Naive B cell (primary cell): Measurements from ENCODE around the gene PATL2. TPM values are rescaled to one million over a fixed set of nuclear protein-coding genes. Genes with fewer than 3 reads are reported as not detected.
"Not testable (repeated sequence)": the region's sequence is repeated elsewhere in the genome, so short reads cannot be mapped to it uniquely, and the experiment has no call there.

ENCODE experiments used
- ATAC-seq, 2 donors: fragments of 150-1000 bp; cut with Tn5 transposase; 2 replicates each; pipeline ENCODE4 v1.10.0; 2021; ENCODE audit warnings: low read depth in 2 of 2, mild to moderate bottlenecking in 2 of 2, moderate library complexity in 2 of 2
- DNase-seq: peaks from one replicate; pipeline ENCODE4 v3.0.0; 2022
- H3K27ac Mint-ChIP-seq, 6 donors: one replicate each; pipeline ENCODE4 v1.8.0; 2020 to 2022; ENCODE audit warnings: mild to moderate bottlenecking in 6 of 6, mixed read lengths in 6 of 6, moderate library complexity in 5 of 6, inconsistent platforms in 2 of 6
- H3K27me3 Mint-ChIP-seq, 3 donors: one replicate each; pipeline ENCODE4 v1.8.0; 2021 to 2022; ENCODE audit warnings: mixed read lengths in 3 of 3, mild to moderate bottlenecking in 1 of 3
- H3K36me3 Mint-ChIP-seq, 2 donors: one replicate each; pipeline ENCODE4 v1.8.0; 2020 to 2022; ENCODE audit warnings: mixed read lengths in 2 of 2, inconsistent platforms in 1 of 2, mild to moderate bottlenecking in 1 of 2
- H3K4me1 Mint-ChIP-seq, 3 donors: one replicate each; pipeline ENCODE4 v1.8.0; 2020 to 2022; ENCODE audit warnings: mixed read lengths in 3 of 3, inconsistent platforms in 1 of 3, mild to moderate bottlenecking in 1 of 3, moderate library complexity in 1 of 3
- H3K4me3 Mint-ChIP-seq, 8 donors: one replicate each; pipeline ENCODE4 v1.8.0; 2020 to 2022; ENCODE audit warnings: mild to moderate bottlenecking in 8 of 8, mixed read lengths in 8 of 8, moderate library complexity in 8 of 8, inconsistent platforms in 2 of 8
- H3K9me3 Mint-ChIP-seq, 7 donors: one replicate each; pipeline ENCODE4 v1.8.0; 2020 to 2022; ENCODE audit warnings: mixed read lengths in 7 of 7, mild to moderate bottlenecking in 5 of 7, inconsistent platforms in 2 of 7, moderate library complexity in 1 of 7
- polyA plus RNA-seq, 6 donors: library from polyadenylated mRNA; unstranded; fragments of 300-500 nt; fragmentation: Illumina TruSeq; gene quantifications; one replicate each; pipeline ENCODE4 v1.2.3, GENCODE V29; 2021; ENCODE audit warnings: low read depth in 6 of 6

PATL2 gene
- polyA plus RNA-seq, 6 donors from 2014 or later, result 9.3 to 28.6 (median 20.2) TPM

DNA sequence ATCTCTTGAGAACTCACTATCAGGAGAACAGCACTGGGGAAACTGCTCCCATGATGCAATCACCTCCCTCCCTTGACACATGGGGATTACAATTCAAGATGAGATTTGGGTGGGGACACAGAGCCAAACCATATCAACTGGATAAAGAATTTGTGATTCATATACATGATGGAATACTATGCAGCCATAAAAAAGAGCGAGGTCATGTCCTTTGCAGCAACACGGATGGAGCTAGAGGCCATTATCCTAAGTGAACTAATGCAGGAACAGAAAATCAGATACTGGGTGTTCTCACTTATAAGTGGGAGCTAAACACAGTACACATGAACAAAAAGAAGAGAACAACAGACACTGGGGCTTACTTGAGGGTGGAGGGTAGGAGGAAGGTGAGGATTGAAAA is 64.7 kb downstream of the PATL2 start:
- Mint-ChIP-seq H3K9me3 (peaks cover 0 to 8% (median 3%) of the 10 kb centered on the region in 7 donors), H3K4me1 (peaks cover 33 to 51% (median 37%) of the 10 kb centered on the region in 3 donors), H3K27ac (peak overlapping the region in 3 of 6 donors; percentile 7 to 77 (median 22)), H3K36me3 (peaks cover 40 to 41% of the 10 kb centered on the region in 2 donors), H3K4me3 (no peak overlapping the region), H3K27me3 (no peaks in the 10 kb centered on the region)
- ATAC-seq (no peak), DNase-seq (no peak)

DNA sequence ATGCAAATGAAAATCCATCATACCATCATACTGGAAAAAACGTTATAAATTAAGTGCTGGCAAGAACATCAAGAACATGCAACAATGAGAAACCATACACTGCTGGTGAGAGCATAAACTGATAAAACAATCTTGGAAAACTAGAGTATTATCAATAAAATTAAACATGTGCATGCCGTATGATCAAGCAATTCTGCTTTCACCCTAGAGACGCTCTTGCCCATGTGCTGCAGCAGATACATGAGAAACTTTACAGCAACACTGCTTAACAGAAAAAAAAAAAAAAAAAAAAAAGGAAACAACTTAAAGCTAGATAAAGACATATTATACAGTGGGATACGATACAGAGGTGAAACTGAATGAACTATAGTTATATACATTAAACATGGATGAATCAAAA is 69.5 kb downstream of the PATL2 start:
- peak overlapping the region in 1 of 8 donors; percentile 15 for H3K4me3 Mint-ChIP-seq
- DNase-seq, result no peak
- no peaks in the 10 kb centered on the region for H3K27me3 Mint-ChIP-seq
- peaks cover 30 to 43% (median 39%) of the 10 kb centered on the region in 3 donors for H3K4me1 Mint-ChIP-seq
- ATAC-seq, result no peak
- peaks cover 29 to 32% of the 10 kb centered on the region in 2 donors for H3K36me3 Mint-ChIP-seq
- H3K27ac Mint-ChIP-seq, result peak overlapping the region in 5 of 6 donors; percentile 32 to 86 (median 78)
- H3K9me3 Mint-ChIP-seq, result peaks cover 0 to 7% (median 3%) of the 10 kb centered on the region in 7 donors

DNA sequence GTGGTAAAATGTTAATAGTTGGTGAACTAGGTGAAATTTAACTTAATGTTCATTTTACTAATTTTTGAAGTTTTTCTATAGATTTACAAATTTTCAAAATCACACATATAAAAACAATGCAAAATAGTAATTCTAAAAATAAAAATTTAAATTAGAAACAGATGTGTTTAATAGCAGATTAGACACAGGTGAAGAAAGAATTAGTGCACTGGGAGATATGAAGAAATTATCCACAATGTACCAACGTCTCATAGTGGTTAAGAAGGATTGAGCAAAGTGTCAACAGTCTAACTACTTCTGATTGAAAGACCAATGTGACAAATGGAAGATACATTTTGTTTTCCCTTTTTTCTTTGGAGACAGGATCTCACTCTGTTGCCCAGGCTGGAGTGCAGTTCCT is 74.1 kb downstream of the PATL2 start:
- no peak for DNase-seq
- H3K27me3 Mint-ChIP-seq, result no peaks in the 10 kb centered on the region
- peaks cover 4 to 17% (median 8%) of the 10 kb centered on the region in 3 donors for H3K4me1 Mint-ChIP-seq
- ATAC-seq, result no peak
- no peaks in the 10 kb centered on the region for H3K9me3 Mint-ChIP-seq
- no peak overlapping the region for H3K4me3 Mint-ChIP-seq
- H3K36me3 Mint-ChIP-seq, result peaks cover 7 to 16% of the 10 kb centered on the region in 2 donors
- H3K27ac Mint-ChIP-seq, result no peak overlapping the region

DNA sequence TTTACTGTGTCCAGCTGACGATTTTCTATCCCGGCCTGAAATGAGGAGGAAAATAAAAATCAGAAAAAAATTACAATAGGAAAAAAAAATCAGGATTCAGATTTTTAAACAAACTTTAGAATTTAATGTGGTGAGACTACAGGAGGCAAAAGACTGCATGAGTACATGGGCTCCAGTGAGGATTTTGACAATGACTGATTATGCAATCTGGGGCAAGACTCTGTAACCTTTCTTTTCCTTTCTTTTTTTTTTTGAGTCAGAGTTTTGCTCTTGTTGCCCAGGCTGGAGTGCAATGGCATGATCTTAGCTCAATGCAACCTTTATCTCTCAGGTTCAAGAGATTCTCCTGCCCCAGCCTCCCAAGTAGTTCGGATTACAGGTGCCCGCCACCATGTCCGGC is 77.5 kb downstream of the PATL2 start:
- peak overlapping the region in 1 of 6 donors; percentile 35 for H3K27ac Mint-ChIP-seq
- H3K4me1 Mint-ChIP-seq, result peaks cover 0 to 5% (median 4%) of the 10 kb centered on the region in 3 donors
- H3K27me3 Mint-ChIP-seq, result no peaks in the 10 kb centered on the region
- H3K9me3 Mint-ChIP-seq, result no peaks in the 10 kb centered on the region
- DNase-seq (no peak), ATAC-seq (no peak)
- H3K36me3 Mint-ChIP-seq, result peaks cover 7 to 16% of the 10 kb centered on the region in 2 donors
- H3K4me3 Mint-ChIP-seq, result no peak overlapping the region

DNA sequence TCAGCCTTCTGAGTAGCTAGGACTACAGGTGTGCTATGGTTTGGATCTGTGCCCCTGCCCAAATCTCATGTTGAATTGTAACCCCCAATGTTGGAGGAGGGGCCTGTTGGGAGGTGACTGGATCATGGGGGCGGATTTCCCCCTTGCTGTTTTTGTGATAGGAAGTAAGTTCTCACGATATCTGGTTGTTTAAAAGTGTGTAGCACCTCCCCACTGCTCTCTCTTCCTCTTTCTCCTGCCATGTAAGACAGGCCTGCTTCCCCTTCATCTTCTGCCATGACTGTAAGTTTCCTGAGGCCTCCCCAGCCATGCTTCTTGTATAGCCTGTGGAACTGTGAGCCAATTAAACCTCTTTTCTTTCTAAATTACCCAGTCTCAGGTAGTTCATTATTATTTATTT is 85.8 kb downstream of the PATL2 start:
- H3K27me3 Mint-ChIP-seq, H3K9me3 Mint-ChIP-seq, H3K4me3 Mint-ChIP-seq, DNase-seq, H3K4me1 Mint-ChIP-seq: not testable (repeated sequence)
- Mint-ChIP-seq H3K36me3 (peaks cover 13 to 21% of the 10 kb centered on the region in 2 donors), H3K27ac (peak overlapping the region in 2 of 6 donors; percentile 72 to 86)
- ATAC-seq, result peak; percentile 46 to 65

DNA sequence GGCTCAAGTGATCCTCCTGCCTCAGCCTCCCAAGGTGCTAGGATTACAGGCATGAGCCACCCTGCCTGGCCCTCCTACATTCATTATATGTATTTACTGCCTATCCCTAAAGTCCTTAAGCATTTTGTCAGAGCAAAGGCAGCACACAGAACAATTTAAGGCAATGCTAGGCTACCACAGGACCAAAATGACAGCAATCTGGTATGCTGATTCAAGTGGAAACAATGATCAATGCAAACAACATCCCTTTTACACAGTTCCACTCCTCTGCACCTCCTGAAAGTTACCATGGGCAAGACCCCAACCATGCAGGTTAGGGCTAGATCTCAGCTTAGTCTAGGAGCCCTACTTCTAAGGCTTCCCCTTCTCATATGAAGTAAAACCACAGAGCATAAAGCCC is 87.9 kb downstream of the PATL2 start:
- peaks cover 0 to 4% (median 0%) of the 10 kb centered on the region in 7 donors for H3K9me3 Mint-ChIP-seq
- ATAC-seq (no peak), DNase-seq (no peak)
- peaks cover 5 to 9% (median 6%) of the 10 kb centered on the region in 3 donors for H3K4me1 Mint-ChIP-seq
- H3K27ac Mint-ChIP-seq, result peak overlapping the region in 3 of 6 donors; percentile 18 to 79 (median 25)
- no peak overlapping the region for H3K4me3 Mint-ChIP-seq
- H3K36me3 Mint-ChIP-seq, result peaks cover 4 to 29% of the 10 kb centered on the region in 2 donors
- no peaks in the 10 kb centered on the region for H3K27me3 Mint-ChIP-seq

DNA sequence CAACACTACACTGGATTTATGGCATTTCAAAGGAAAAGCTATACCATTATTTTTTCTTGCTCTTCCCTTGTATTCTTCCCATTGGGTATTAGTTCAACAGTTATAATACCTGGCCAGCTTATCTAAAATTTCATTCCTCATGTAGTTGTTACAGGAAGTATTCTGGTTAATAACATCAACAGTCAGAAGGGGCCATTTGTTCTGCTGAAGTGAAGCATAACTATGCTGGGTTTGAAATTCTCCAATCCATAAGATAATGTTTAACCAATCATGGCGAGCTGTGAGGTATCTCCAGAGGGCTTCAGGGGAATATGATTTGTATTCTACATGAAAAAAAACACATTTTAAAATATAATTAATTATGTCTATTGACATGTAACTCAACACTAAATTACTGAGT is 91.0 kb downstream of the PATL2 start:
- Mint-ChIP-seq H3K36me3 (peaks cover 14% of the 10 kb centered on the region in 2 donors), H3K27ac (no peak overlapping the region), H3K27me3 (no peaks in the 10 kb centered on the region), H3K4me1 (peaks cover under 1 to 4% (median under 1%) of the 10 kb centered on the region in 3 donors), H3K4me3 (no peak overlapping the region), H3K9me3 (peaks cover 0 to under 1% (median 0%) of the 10 kb centered on the region in 7 donors)
- DNase-seq (no peak), ATAC-seq (no peak)

DNA sequence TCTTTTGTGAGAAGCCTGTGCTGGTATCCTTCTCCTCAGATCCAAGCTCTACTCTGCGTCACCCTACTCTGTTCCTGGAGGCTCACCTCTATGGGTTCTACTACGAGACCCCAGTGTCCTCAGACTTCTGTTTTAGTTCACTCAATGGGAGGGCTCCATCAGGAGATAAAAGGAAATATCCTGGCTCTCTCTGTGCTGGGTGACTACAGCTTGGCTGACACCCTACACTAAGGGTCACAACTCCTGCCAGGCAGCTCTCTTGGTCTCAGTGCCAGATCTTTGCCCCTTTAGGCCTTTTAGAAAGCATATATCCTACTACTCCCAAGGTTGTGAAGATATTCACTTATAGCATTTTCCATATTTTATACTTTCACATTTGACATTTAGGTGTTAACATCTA is 94.1 kb downstream of the PATL2 start:
- H3K9me3 Mint-ChIP-seq, result no peaks in the 10 kb centered on the region
- no peak overlapping the region for H3K4me3 Mint-ChIP-seq
- H3K36me3 Mint-ChIP-seq, result peaks cover 20 to 22% of the 10 kb centered on the region in 2 donors
- ATAC-seq (no peak), DNase-seq (no peak)
- H3K27ac Mint-ChIP-seq, result no peak overlapping the region
- no peaks in the 10 kb centered on the region for H3K27me3 Mint-ChIP-seq
- H3K4me1 Mint-ChIP-seq, result peaks cover 0 to 4% (median 0%) of the 10 kb centered on the region in 3 donors

Other genes with a start within 250 kb of the PATL2 start
- gene EIF3J, start 174.2 kb downstream of the PATL2 start, polyA plus RNA-seq, result 10 to 100 TPM in 5 of 6 donors, 1 to 10 TPM in 1; 9.3 to 22.5 (median 13.1) TPM
- 10 to 100 TPM; 19.7 to 70.0 (median 53.0) TPM for gene SPG11, start 47.7 kb downstream of the PATL2 start, polyA plus RNA-seq
- over 10,000 TPM; 15,630 to 30,116 (median 21,556) TPM for gene B2M, start 194 bp upstream of the PATL2 start, polyA plus RNA-seq
- gene TRIM69, start 25.2 kb upstream of the PATL2 start, polyA plus RNA-seq, result 10 to 100 TPM in 5 of 6 donors, 1 to 10 TPM in 1; 9.4 to 22.4 (median 18.1) TPM
- not detected for gene TERB2, start 245.4 kb upstream of the PATL2 start, polyA plus RNA-seq